CD4-positive, alpha-beta T cell (primary cell): ENCODE measurements around the gene RPL39L. TPM values are rescaled to one million over a fixed set of nuclear protein-coding genes. Genes with fewer than 3 reads are reported as not detected.

Experiments
- ATAC-seq: fragments of 200-7000 bp; cut with Tn5 transposase; one replicate; pipeline ENCODE4 v1.10.0; 2022; ENCODE audit warnings: mild to moderate bottlenecking; ENCODE audit not compliant: poor library complexity
- CTCF ChIA-PET: fragments of 350-600 bp; sonication (Branson Sonifier 250); formaldehyde crosslinking; loops from one replicate; lab custom pipeline; 2021; ENCODE audit warnings: antibody characterized with exemption, inconsistent platforms; lab: Charles Lee
- POLR2A ChIA-PET: fragments of 350-600 bp; sonication (Branson Sonifier 250); formaldehyde crosslinking; loops from one replicate; lab custom pipeline; 2021; ENCODE audit warnings: antibody characterized with exemption, inconsistent platforms; lab: Charles Lee
- DNase-seq, 14 experiments: peaks; one replicate each; pipeline ENCODE4 v3.0.0-alpha.2; 2013 to 2020; ENCODE audit warnings: mixed read lengths in 2 of 14
- H3K27ac ChIP-seq, 2 donors: one replicate each; pipeline versions ENCODE4 v1.5.1 to v1.7.0; 2013; ENCODE audit warnings: low read length in 2 of 2, low read depth in 1 of 2, mild to moderate bottlenecking in 1 of 2
- H3K27me3 ChIP-seq, 2 experiments: 1 replicate in 1 of 2; 2 replicates in 1 of 2; pipeline versions ENCODE4 v1.6.1 to v1.7.0; 2013; ENCODE audit warnings: low read length in 2 of 2, control low read depth in 1 of 2, mild to moderate bottlenecking in 1 of 2, moderate library complexity in 1 of 2; ENCODE audit not compliant: insufficient read depth in 2 of 2, control insufficient read depth in 1 of 2
- H3K36me3 ChIP-seq: one replicate; pipeline ENCODE4 v1.6.1; 2013; ENCODE audit warnings: low read length, control low read depth; ENCODE audit not compliant: insufficient read depth
- H3K4me1 ChIP-seq: one replicate; pipeline ENCODE4 v1.6.1; 2013; ENCODE audit warnings: low read length, control low read depth; ENCODE audit not compliant: insufficient read depth
- H3K4me3 ChIP-seq: one replicate; pipeline ENCODE4 v1.5.1; 2013; ENCODE audit warnings: mild to moderate bottlenecking, low read length, moderate library complexity
- H3K9me3 ChIP-seq, 2 experiments: 1 replicate in 1 of 2; 2 replicates in 1 of 2; pipeline versions ENCODE4 v1.6.1 to v1.7.0; 2013; ENCODE audit warnings: low read length in 2 of 2, mild to moderate bottlenecking in 2 of 2, control low read depth in 1 of 2, moderate library complexity in 1 of 2; ENCODE audit not compliant: control insufficient read depth in 1 of 2, insufficient read depth in 1 of 2
- H3K27ac Mint-ChIP-seq: one replicate; pipeline ENCODE4 v1.8.0; 2020; ENCODE audit warnings: mixed read lengths
- H3K27me3 Mint-ChIP-seq: one replicate; pipeline ENCODE4 v1.8.0; 2021; ENCODE audit warnings: mixed read lengths
- H3K36me3 Mint-ChIP-seq: one replicate; pipeline ENCODE4 v1.8.0; 2021; ENCODE audit warnings: low read depth, mixed read lengths
- H3K4me1 Mint-ChIP-seq: one replicate; pipeline ENCODE4 v1.8.0; 2021; ENCODE audit warnings: low read depth, mixed read lengths
- H3K4me3 Mint-ChIP-seq: one replicate; pipeline ENCODE4 v1.8.0; 2020; ENCODE audit warnings: mild to moderate bottlenecking, mixed read lengths
- H3K9me3 Mint-ChIP-seq: one replicate; pipeline ENCODE4 v1.8.0; 2020; ENCODE audit warnings: mixed read lengths
- CTCF ChIP-seq: fragments of 200-600 bp; IDR thresholded peaks from one replicate; pipeline ENCODE4 v1.8.0; 2022; ENCODE audit warnings: antibody characterized with exemption, mild to moderate bottlenecking
- intact Hi-C, 2 experiments: fragments of 100-400 bp; cut with DNase I in 1 of 2; cut with micrococcal nuclease in 1 of 2; formaldehyde crosslinking; loops; one replicate each; pipeline versions ENCODE4 v1.15.1 to v1.9.0; 2023 to 2025; cut with DNase I, micrococcal nuclease
- total RNA-seq, 174 experiments: library from RNA in 2 of 174; stranded (reverse) in 2 of 174; gene quantifications; one replicate each; pipeline ENCODE4 v1.2.3 and lab custom pipeline; 2021 to 2026

The RPL39L gene
- total RNA-seq, 2 experiments from 2014 or later: 1.1 to 1.7 TPM

GRCh38 chr3:187186375-187186774 lies 47.1 kb upstream of the RPL39L start:
- Histone ChIP-seq H3K4me3 (no peak overlapping the region), H3K36me3 (no peaks in the 10 kb centered on the region), H3K27me3 (peaks cover 5 to 7% of the 10 kb centered on the region in 2 experiments), H3K4me1 (no peaks in the 10 kb centered on the region), H3K27ac (no peak overlapping the region), H3K9me3 (no peaks in the 10 kb centered on the region)
- H3K4me3 Mint-ChIP-seq: no peak overlapping the region
- ChIA-PET POLR2A (no interaction called here), CTCF (no interaction called here)
- ATAC-seq: no peak
- DNase-seq: no peak
- no peaks in the 10 kb centered on the region for H3K4me1 Mint-ChIP-seq
- no peak overlapping the region for H3K27ac Mint-ChIP-seq
- H3K36me3 Mint-ChIP-seq: no peaks in the 10 kb centered on the region
- peaks cover 34% of the 10 kb centered on the region for H3K27me3 Mint-ChIP-seq
- TF ChIP-seq CTCF: no peak
- intact Hi-C loops: no loop called here
- peaks cover 5% of the 10 kb centered on the region for H3K9me3 Mint-ChIP-seq

- H3K4me3 ChIP-seq: no peak overlapping the region
- H3K36me3 Mint-ChIP-seq: no peaks in the 10 kb centered on the region
- ChIA-PET CTCF (no interaction called here), POLR2A (no interaction called here)
- no peak overlapping the region for H3K27ac ChIP-seq
- H3K27ac Mint-ChIP-seq: no peak overlapping the region
- H3K9me3 ChIP-seq: no peaks in the 10 kb centered on the region
- peaks cover 5 to 7% of the 10 kb centered on the region in 2 experiments for H3K27me3 ChIP-seq
- no peak for ATAC-seq
- H3K4me1 ChIP-seq: no peaks in the 10 kb centered on the region
- no peaks in the 10 kb centered on the region for H3K4me1 Mint-ChIP-seq
- peaks cover 28% of the 10 kb centered on the region for H3K27me3 Mint-ChIP-seq
- H3K9me3 Mint-ChIP-seq: peaks cover 5% of the 10 kb centered on the region
- TF ChIP-seq CTCF: no peak
- H3K4me3 Mint-ChIP-seq: no peak overlapping the region
- intact Hi-C loops: no loop called here
- no peak for DNase-seq
- no peaks in the 10 kb centered on the region for H3K36me3 ChIP-seq
These were observed 46.5 kb upstream of the RPL39L start for GRCh38 chr3:187185759-187186158.

GRCh38 chr3:187183903-187184302 lies 44.6 kb upstream of the RPL39L start:
- Mint-ChIP-seq H3K36me3 (no peaks in the 10 kb centered on the region), H3K9me3 (peaks cover 5% of the 10 kb centered on the region), H3K4me1 (no peaks in the 10 kb centered on the region), H3K27ac (no peak overlapping the region), H3K4me3 (no peak overlapping the region), H3K27me3 (peaks cover 23% of the 10 kb centered on the region)
- Histone ChIP-seq H3K36me3 (no peaks in the 10 kb centered on the region), H3K27ac (no peak overlapping the region), H3K27me3 (no peaks in the 10 kb centered on the region), H3K4me3 (no peak overlapping the region), H3K9me3 (no peaks in the 10 kb centered on the region), H3K4me1 (no peaks in the 10 kb centered on the region)
- no peak for ATAC-seq
- POLR2A ChIA-PET: no interaction called here
- no peak for DNase-seq
- CTCF ChIA-PET: no interaction called here
- intact Hi-C loops: no loop called here
- TF ChIP-seq CTCF: no peak
